ENCODE results near the gene STXBP3.

- no peak for TF ChIP-seq CTCF (IDR thresholded peaks at IDR 0.05; ENCODE audit: poor library complexity)
- no peak for TF ChIP-seq EZH2phosphoT487 (IDR thresholded peaks at IDR 0.05; ENCODE audit: low read depth, severe bottlenecking, unreplicated experiment)
These were observed 29.8 kb upstream of the STXBP3 start for GRCh38 chr1:108716437-108717230.

All from hepatocyte (in vitro differentiated cells).